ENCODE data around the gene RBM43.

GRCh38 chr2:151205571-151205970 is 56.1 kb downstream of the RBM43 start:
- TF ChIP-seq PATZ1 (CRISPR knock-in tag; IDR thresholded peaks at IDR 0.05; ENCODE audit: borderline replicate concordance) (no peak), BACH2 (CRISPR knock-in tag; IDR thresholded peaks at IDR 0.05; ENCODE audit: borderline replicate concordance) (no peak), PPARA (CRISPR knock-in tag; IDR thresholded peaks at IDR 0.05; ENCODE audit: borderline replicate concordance) (no peak), ZFP30 (CRISPR knock-in tag; IDR thresholded peaks at IDR 0.05) (no peak), TCF4 (CRISPR knock-in tag; IDR thresholded peaks at IDR 0.05; ENCODE audit: borderline replicate concordance) (no peak), RARB (CRISPR knock-in tag; IDR thresholded peaks at IDR 0.05) (no peak), ESRRG (CRISPR knock-in tag; IDR thresholded peaks at IDR 0.05) (no peak), ZFP3 (CRISPR knock-in tag; IDR thresholded peaks at IDR 0.05) (no peak), SNAI2 (CRISPR knock-in tag; IDR thresholded peaks at IDR 0.05) (no peak), ZNF70 (CRISPR knock-in tag; IDR thresholded peaks at IDR 0.05) (no peak), ARNTL (CRISPR knock-in tag; IDR thresholded peaks at IDR 0.05; ENCODE audit: borderline replicate concordance, low read depth) (no peak)

All from SK-N-SH treated with all-trans-retinoic acid at 6 μM for 48 hours (cell line).